T-helper 1 cell treated with Interleukin-12 subunit alpha and Interleukin-12 subunit beta and Interleukin-4 antibody, amounts not matched to agents 30 μg/mL and 1 μg/mL, for 36 hours (primary cell): ENCODE measurements around the gene DNAJC11.
"Not testable (repeated sequence)": the region's sequence is repeated elsewhere in the genome, so short reads cannot be mapped to it uniquely, and the experiment has no call there.

Experiments used
- H3K27ac Mint-ChIP-seq: one replicate; pipeline ENCODE4 v1.8.0; 2021; ENCODE audit warnings: mild to moderate bottlenecking, mixed read lengths
- H3K27me3 Mint-ChIP-seq: one replicate; pipeline ENCODE4 v1.8.0; 2021; ENCODE audit warnings: low read depth, mixed read lengths
- H3K36me3 Mint-ChIP-seq: one replicate; pipeline ENCODE4 v1.8.0; 2021; ENCODE audit warnings: low read depth, mixed read lengths
- H3K4me1 Mint-ChIP-seq: one replicate; pipeline ENCODE4 v1.8.0; 2021; ENCODE audit warnings: low read depth, mixed read lengths
- H3K4me3 Mint-ChIP-seq: one replicate; pipeline ENCODE4 v1.8.0; 2021; ENCODE audit warnings: mild to moderate bottlenecking, moderate library complexity, mixed read lengths
- H3K9me3 Mint-ChIP-seq: one replicate; pipeline ENCODE4 v1.8.0; 2021; ENCODE audit warnings: mixed read lengths

Gene DNAJC11

DNA sequence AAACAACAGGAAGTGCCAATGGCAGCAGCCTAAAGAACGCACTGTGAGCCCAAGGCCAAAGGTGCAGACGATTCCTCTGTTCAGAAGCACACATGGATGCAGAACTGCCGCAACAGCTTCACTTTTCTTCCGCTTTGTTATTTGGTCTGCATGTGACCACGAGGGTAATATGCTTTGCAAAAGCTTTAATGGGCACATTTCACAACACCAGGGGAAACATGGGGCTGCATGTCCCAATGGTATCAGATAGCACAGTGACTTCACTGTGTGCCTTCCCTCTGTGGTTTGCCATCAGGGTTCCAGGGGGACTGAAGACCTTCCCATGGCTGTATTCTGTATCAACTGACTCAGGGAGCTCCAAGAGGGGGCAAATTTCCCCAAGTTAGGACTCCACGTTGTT is 48.6 kb downstream of the DNAJC11 start:
- H3K4me3 Mint-ChIP-seq: no peak overlapping the region
- H3K4me1 Mint-ChIP-seq: no peaks in the 10 kb centered on the region
- peaks cover 5% of the 10 kb centered on the region for H3K36me3 Mint-ChIP-seq
- no peaks in the 10 kb centered on the region for H3K9me3 Mint-ChIP-seq
- no peak overlapping the region for H3K27ac Mint-ChIP-seq
- H3K27me3 Mint-ChIP-seq: no peaks in the 10 kb centered on the region

DNA sequence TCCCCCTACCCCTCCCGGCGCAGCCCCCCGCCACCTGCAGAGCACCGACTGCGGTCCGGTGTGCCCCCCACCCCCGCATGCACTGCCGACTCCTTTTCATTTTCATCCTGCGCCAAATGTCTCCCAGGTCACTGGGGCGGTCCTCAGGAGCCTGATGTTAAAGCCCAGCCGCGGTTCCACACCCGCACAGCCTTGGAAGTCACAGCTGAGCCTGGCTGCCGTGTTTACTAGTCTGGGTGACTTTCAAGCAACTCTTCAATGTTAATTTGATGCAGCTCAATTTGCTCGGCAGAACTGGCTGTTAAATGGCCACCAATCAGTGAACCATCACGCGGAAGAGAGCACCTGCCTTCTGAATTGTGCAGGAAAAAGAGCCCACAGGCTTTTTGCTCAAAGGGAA is 49.7 kb downstream of the DNAJC11 start:
- Mint-ChIP-seq H3K4me1 (no peaks in the 10 kb centered on the region), H3K9me3 (no peaks in the 10 kb centered on the region), H3K36me3 (peaks cover 4% of the 10 kb centered on the region), H3K27ac (no peak overlapping the region), H3K27me3 (no peaks in the 10 kb centered on the region), H3K4me3 (no peak overlapping the region)

DNA sequence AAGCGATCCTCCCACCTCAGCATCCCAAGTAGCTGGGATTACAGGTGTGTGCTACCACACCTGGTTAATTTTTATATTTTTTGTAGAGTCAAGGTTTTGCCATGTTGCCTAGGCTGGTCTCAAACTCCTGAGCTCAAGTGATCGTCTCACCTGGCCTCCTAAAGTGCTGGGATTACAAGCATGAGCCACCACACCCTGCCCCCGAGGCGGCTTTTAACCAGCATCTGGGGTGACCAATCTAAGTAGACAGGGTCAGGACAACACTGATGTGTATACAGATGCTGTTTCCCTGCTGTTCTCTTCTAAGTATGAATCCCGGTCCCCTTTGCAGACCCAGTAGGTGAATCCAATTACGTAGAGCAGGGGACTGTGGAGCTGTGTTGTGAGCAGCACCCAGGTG is 53.1 kb downstream of the DNAJC11 start:
- Mint-ChIP-seq H3K4me1 (no peaks in the 10 kb centered on the region), H3K27ac (no peak overlapping the region), H3K9me3 (no peaks in the 10 kb centered on the region), H3K36me3 (peaks cover 5% of the 10 kb centered on the region), H3K4me3 (no peak overlapping the region), H3K27me3 (no peaks in the 10 kb centered on the region)

DNA sequence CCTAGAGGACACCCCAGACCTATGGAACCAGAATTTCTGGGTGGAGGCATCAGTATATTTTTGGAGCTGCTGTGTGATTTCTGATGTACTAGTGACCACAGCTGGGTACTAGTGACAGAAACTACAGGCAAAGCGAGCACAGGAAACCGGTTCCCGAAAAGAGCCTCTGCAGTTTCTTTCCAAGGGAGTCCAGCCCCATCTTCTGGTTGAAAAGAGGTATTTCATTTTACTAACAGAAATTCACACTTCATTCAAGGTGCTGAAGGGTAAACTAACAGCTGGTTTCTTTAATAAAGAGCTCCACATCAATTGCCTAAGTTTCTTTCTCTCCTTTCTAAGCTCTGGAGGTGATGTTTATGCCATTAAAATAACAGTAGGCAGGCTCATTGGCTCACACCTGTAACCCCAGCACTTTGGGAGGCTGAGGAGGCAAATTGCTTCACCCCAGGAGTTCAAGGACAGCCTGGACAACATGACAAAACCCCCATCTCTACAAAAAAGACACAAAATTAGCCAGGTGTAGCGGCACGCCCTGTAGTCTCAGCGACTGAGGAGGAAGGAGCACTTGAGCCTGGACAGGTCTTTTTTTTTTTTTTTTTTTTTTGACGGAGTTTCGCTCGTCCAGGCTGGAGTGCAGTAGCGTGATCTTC is 55.0 kb downstream of the DNAJC11 start:
- Mint-ChIP-seq H3K36me3 (peaks cover 11% of the 10 kb centered on the region), H3K27me3 (no peaks in the 10 kb centered on the region), H3K4me3 (no peak overlapping the region), H3K4me1 (no peaks in the 10 kb centered on the region), H3K9me3 (no peaks in the 10 kb centered on the region), H3K27ac (no peak overlapping the region)

DNA sequence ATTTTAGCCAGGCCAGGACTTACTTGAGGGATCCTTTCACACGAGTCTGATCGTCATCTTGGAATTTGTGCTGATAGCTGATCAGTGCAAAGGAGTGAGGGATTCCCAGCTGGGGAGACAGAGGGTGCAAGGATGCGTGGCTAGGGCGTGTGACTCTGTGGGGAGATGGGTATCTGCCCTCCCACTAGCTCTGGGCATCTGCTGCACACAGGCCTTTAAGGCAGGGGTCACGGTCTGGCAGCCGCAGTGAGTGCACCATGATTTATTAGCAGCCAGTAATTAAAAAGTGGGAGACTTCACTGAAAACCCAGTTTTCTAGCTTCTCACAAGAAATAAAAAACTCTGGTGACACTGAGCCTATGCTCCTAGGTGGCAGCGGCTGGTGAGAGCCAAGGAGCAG is 56.6 kb downstream of the DNAJC11 start:
- Mint-ChIP-seq H3K27ac (no peak overlapping the region), H3K27me3 (no peaks in the 10 kb centered on the region), H3K4me3 (no peak overlapping the region), H3K36me3 (peaks cover 12% of the 10 kb centered on the region), H3K4me1 (no peaks in the 10 kb centered on the region), H3K9me3 (no peaks in the 10 kb centered on the region)

DNA sequence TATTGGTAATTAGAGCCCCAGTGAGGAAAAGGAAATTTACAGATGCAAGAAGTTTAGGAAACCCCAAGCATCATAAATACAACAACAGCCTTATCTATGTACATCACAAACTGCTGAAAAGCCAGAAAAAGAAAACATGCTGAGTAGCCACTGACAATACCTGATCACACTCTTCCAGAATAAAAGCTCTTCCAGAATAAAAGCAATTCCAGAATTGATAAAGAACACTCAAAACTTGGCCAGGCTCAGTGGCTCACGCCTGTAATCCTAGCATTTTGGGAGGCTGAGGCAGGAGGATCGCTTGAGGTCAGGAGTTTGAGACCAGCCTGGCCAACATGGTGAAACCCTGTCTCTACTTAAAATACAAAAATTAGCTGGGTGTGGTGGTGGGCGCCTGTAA is 60.7 kb downstream of the DNAJC11 start:
- not testable (repeated sequence) for H3K4me3 Mint-ChIP-seq, H3K4me1 Mint-ChIP-seq, H3K27ac Mint-ChIP-seq, H3K27me3 Mint-ChIP-seq, H3K9me3 Mint-ChIP-seq
- peaks cover 14% of the 10 kb centered on the region for H3K36me3 Mint-ChIP-seq

DNA sequence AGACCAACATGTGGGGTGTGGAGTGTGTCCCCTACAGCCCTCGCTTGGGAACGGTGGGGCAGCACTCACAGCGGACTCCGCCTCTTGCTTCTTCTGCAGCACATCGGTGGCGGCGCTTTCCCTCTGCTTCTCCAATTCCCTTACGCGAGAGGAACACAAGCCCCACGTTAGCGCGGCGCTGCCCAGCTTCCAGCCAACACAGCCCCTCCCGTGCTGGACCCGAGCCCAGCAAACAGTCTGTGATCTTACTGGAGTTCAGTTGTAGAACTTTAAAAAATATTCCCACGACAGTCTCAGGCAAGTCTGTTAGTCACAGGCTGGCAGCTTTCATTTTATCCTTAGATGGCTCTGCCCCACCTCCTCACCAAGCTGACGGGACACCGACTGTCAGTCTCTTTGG is 63.4 kb downstream of the DNAJC11 start:
- H3K4me1 Mint-ChIP-seq: no peaks in the 10 kb centered on the region
- no peak overlapping the region for H3K4me3 Mint-ChIP-seq
- H3K27ac Mint-ChIP-seq: no peak overlapping the region
- no peaks in the 10 kb centered on the region for H3K9me3 Mint-ChIP-seq
- peaks cover 18% of the 10 kb centered on the region for H3K36me3 Mint-ChIP-seq
- H3K27me3 Mint-ChIP-seq: no peaks in the 10 kb centered on the region

DNA sequence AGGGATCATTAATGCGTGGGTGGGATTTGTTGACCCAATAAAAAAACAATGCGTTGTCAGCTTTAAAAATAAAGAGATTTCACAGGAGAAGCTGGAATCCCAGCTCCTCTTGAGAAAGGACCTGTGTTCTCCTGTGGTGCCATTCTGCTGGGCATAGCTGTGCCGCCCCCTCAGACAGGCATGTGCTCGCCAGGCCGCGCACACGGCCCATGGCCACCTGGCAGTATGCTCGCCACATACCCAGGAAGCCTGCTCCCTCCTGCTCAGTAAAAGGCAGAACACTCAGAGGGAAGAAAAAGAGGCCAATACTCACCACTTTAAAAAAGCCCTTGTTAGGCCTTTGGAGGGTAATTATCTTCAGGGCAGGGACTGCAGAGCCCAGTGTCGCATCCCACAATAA is 63.8 kb downstream of the DNAJC11 start:
- no peaks in the 10 kb centered on the region for H3K4me1 Mint-ChIP-seq
- H3K4me3 Mint-ChIP-seq: no peak overlapping the region
- H3K36me3 Mint-ChIP-seq: peaks cover 20% of the 10 kb centered on the region
- no peaks in the 10 kb centered on the region for H3K9me3 Mint-ChIP-seq
- no peak overlapping the region for H3K27ac Mint-ChIP-seq
- H3K27me3 Mint-ChIP-seq: no peaks in the 10 kb centered on the region

DNA sequence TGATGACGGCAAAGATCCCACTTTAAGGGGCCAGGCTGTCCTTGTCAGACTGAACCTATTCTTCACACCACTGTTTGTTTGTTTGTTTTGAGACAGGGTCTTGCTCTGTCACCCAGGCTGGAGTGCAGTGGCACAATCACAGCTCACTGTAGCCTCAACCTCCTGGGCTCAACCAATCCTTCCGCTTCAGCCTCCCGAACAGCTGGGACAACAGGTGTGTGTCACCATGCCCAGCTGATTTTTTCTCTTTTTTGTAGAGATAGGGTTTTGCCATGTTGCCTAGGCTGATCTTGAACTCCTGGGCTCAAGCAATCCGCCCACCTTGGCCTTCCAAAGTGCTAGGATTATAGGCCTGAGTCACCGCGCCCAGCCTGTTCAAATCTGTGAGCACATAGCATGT is 64.8 kb downstream of the DNAJC11 start:
- not testable (repeated sequence) for H3K27ac Mint-ChIP-seq, H3K4me1 Mint-ChIP-seq, H3K4me3 Mint-ChIP-seq, H3K27me3 Mint-ChIP-seq, H3K9me3 Mint-ChIP-seq
- peaks cover 15% of the 10 kb centered on the region for H3K36me3 Mint-ChIP-seq

DNA sequence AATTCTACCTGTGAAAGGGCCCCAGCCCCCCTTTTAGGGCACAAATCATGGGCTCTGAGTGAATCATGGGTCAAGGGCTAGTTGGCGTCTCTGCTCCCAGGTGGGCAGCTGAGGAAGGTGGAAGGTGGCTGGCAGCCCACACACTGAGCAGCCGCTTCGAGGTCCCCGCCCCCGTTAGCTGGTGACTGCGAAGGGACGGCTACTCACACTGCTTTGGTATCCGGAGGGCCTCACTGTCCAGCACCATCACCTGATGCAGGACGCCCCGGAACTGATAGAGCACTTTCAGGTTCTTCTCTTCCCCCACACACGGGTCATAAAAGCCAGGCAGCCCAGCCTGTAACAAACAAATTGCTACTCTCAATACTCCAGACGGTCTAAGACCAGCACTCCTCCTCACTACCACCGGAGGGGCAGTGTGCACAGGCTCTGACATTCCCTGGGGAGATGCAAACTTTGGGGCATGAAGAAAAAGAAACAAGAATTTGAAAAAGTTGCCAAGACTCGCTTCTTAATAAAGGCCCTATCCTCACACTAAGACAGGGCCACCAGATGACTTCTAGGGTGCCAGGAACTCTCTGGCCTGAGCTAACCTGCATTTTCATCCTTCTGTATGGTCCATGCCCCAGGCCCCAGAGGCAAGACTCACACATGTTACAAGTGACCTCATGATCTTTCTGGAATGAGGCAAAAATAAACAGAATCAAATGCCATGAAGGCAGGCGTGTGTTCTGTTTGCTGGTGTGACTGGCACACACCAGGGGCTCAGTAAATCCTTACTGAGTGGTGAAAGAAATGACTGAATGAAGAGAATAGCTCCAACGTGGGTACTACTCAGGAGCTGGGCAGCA is 65.5 kb downstream of the DNAJC11 start:
- Mint-ChIP-seq H3K27ac (no peak overlapping the region), H3K9me3 (no peaks in the 10 kb centered on the region), H3K36me3 (peaks cover 12% of the 10 kb centered on the region), H3K4me3 (no peak overlapping the region), H3K27me3 (no peaks in the 10 kb centered on the region), H3K4me1 (no peaks in the 10 kb centered on the region)

DNA sequence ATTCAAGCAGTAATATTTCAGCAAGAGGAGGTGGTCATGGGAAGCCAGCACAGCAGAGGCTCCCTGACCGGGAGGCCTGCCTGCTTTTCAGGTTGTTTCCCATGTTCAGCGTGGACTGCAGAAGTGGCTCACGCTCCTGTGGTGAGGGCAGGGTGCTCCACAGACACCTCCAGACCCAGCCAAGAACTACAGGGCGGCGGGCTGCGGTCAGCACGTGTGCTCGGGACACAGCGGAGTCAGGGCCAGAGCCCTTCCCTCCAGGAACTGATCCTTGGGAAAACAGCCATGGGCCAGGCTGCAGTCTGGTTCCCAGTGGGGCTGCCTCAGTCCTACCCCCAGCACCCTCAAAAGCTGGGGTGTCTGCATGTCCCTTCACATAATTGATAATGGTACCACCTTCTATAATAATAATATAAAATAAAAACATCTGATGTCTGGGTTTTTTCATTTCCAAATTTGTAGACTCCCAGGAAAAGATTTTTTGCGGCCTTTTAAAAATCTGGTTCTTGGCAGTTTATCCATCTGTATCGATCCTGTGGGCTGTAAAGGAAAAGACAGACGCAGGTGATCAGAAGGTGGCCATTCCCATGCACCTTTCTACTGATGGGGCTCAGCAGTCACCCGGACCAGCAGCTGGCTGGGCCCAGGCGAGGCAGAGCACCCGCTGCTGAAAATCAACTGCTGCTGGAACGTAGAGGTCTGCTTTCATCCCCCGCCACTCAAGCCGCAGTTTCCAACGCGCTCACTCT is 66.3 kb downstream of the DNAJC11 start:
- no peak overlapping the region for H3K4me3 Mint-ChIP-seq
- H3K4me1 Mint-ChIP-seq: no peaks in the 10 kb centered on the region
- H3K27ac Mint-ChIP-seq: no peak overlapping the region
- no peaks in the 10 kb centered on the region for H3K9me3 Mint-ChIP-seq
- H3K36me3 Mint-ChIP-seq: peaks cover 12% of the 10 kb centered on the region
- no peaks in the 10 kb centered on the region for H3K27me3 Mint-ChIP-seq

DNA sequence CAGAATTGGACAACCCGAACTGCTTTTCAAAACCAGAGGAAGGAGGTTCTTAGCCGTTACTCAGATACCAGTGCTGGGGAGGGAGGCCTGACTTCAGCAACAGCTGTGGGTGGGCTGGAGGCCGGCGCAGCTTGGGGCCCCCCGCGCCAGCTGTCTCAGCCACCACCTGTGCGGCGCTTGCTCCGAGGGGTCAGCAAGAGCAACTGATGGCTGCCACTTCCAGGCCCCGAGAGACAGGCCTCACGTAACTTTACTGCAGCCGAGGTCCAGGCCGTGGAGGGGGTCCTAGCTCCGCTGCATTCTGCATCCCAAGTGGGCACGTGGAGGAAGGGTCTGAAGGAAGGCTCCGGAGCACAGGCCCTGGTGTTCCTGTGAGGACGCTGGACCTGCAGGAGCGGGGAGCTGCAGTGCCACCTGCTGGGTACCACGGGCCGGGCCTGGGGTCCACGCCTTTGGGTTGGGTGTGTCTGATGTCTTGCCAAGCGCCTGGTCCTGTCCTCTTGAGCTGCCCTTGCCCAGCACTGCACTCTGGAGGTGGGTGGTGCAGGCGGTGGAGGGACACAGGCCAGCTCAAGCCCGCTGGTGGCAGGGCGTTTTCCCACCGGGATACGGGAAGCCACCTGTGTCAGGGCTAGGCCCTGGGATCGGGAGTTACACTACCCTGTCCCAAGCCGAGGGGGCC is 67.1 kb downstream of the DNAJC11 start:
- H3K27ac Mint-ChIP-seq: no peak overlapping the region
- H3K36me3 Mint-ChIP-seq: peaks cover 18% of the 10 kb centered on the region
- no peaks in the 10 kb centered on the region for H3K9me3 Mint-ChIP-seq

DNA sequence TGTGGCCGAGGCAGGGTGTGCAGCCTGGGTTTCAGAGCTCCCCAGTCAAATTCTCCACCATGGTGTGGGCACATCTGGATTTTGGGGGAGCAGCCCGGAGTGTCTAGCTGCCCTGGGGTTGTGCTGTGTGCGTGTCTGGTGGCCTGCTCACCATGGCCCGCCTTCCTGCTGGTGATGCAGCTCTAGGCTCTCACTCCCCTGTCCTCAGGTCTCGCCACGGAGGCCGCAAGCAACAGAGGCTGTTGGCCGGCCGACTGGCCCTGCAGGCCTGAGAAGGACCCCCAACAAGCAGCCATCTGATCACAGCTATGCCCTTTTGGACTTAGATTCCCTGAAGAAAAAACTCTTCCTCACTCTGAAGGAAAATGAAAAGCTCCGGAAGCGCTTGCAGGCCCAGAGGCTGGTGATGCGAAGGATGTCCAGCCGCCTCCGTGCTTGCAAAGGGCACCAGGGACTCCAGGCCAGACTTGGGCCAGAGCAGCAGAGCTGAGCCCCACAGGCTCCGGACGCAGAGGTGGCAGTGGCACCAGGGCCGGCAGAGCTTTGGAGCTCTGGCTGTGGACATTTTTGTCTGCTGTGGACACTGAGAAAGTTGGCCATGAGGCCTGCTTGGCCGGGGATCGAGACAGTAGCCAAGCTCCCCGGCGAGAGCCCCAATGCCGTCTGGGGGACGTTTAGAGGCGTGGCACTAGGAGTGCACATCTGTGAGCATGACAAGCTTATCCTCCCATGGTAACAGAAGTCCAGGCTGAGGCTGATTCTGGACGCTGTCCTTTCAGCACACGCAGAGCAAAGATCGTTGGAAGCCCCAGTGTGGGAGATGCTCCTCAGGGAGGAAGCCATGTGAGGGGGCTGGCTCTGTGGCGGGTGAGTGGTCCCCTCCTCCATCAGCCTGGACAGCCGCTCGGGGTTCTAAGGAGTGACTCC is 68.8 kb downstream of the DNAJC11 start:
- no peaks in the 10 kb centered on the region for H3K27me3 Mint-ChIP-seq
- H3K4me3 Mint-ChIP-seq: no peak overlapping the region
- peaks cover 22% of the 10 kb centered on the region for H3K36me3 Mint-ChIP-seq
- no peaks in the 10 kb centered on the region for H3K9me3 Mint-ChIP-seq
- H3K27ac Mint-ChIP-seq: no peak overlapping the region
- peaks cover 1% of the 10 kb centered on the region for H3K4me1 Mint-ChIP-seq

More for the DNA sequence above, 67.1 kb downstream of the DNAJC11 start:
- Mint-ChIP-seq H3K4me3 (no peak overlapping the region), H3K4me1 (no peaks in the 10 kb centered on the region), H3K27me3 (no peaks in the 10 kb centered on the region)

DNA sequence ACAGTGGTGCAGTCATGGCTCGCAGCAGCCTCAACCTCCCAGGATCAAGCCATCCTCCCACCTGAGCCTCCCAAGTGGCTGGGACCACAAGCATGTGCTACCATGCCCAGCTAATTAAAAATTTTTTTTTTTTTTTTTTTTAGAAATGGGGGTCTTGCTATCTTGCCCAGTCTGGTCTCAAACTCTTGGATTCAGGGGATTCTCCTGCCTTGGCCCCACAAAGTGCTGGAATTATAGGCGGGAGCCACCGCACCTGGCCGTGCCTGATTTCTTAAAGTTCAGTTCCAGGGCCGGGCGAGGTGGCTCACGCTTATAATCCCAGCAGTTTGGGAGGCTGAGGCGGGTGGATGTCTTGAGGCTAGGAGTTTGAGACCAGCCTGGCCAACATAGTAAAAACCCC is 70.6 kb downstream of the DNAJC11 start:
- Mint-ChIP-seq H3K4me1 (peaks cover 14% of the 10 kb centered on the region), H3K36me3 (peaks cover 26% of the 10 kb centered on the region), H3K27ac (no peak overlapping the region), H3K9me3 (no peaks in the 10 kb centered on the region), H3K27me3 (no peaks in the 10 kb centered on the region), H3K4me3 (no peak overlapping the region)
